Activated CD4-positive, CD25-positive, alpha-beta regulatory T cell treated with anti-CD3 and anti-CD28 coated beads, Interleukin-2, amount 50 U/mL, for 24 hours (primary cell): ENCODE data around the gene FBXO8.
"Not testable (repeated sequence)": the region's sequence is repeated elsewhere in the genome, so short reads cannot be mapped to it uniquely, and the experiment has no call there.

Experiments
- ATAC-seq, 2 donors: fragments of 150-1000 bp; cut with Tn5 transposase; one replicate each; pipeline ENCODE4 v1.10.0; 2021; ENCODE audit warnings: mild to moderate bottlenecking in 1 of 2, moderate library complexity in 1 of 2

Gene FBXO8

GRCh38 chr4:174283507-174284471 lies at the start of gene FBXO8, which contains the start of gene CEP44:
Gene FBXO8, minus strand, starts transcription at chr4:174283667. Its CDS starts 20,575 bp downstream, at chr4:174263092.
Gene CEP44, plus strand, starts transcription at chr4:174283911. Its CDS starts 15,211 bp downstream, at chr4:174299122.
- peak; percentile 64 to 69 for ATAC-seq

DNA sequence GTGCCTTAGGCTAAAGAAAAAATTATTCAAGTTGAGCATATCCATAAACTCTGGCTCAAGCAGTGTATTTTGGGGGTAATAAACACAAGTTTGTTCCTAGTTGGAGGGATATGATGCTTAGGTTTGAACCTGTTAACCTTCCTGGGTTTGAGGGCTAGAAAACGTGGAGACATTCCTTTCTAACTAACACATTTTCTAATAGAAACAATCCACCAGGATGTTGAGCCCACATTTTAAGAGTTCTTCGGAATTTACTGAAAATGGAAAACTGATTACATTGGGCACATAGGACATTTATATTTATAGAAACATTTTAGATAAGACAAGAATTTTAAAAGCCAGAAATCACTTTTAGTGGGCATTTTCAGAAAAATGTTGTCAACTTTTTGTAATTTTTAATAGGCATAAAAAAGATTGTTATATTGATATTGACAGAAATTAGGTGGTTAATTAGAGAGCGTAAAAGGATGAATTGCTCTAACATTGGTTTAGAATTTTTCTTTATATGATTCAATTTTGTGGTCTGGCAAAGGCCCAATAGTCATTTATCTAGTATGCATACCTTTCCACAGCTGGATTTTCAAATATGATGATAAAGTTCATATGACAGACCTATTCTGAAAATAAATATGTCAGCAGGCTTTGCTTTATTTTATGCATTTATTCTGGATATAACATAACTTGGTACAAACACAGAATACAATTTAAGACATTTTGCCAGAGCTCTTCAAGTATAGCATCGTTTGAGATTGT lies 49.5 kb upstream of the FBXO8 start:
- no peak for ATAC-seq

- no peak for ATAC-seq
Observed at GRCh38 chr4:174324725-174325124, 41.3 kb upstream of the FBXO8 start.

GRCh38 chr4:174324236-174324635 lies 40.8 kb upstream of the FBXO8 start:
- ATAC-seq, result no peak

DNA sequence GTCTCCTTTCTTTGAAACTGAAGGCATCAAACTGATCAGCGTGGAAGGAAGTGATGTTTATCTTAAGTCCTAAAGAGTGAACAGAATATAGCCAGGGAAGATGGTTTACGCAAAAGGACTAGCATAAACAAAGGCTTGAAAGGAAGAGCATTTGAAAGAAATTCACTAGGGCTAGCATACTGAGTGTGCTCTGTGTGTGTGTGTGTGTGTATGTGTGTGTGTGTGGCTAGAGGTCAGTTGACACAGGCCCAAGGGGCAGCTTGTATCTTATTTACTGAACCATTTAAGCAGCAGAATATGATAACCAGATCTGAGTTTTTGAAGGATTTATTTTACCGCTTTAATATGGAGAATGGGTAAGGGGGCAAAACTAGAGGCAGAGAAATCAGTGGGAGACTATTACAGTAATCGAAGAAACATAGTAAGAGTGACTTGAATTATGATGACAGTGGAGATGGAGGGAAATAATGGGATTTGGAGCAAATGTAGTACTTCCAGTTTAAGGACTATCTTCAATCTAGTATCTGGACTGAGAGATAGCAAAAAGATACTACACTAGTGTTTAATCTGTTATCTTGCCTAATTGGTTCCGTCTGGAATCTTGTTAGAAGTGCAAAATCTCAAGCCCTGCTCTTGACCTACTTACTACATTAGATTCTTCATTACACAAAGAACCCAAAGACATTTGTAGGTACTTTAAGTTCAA lies 37.2 kb upstream of the FBXO8 start:
- ATAC-seq, result no peak

DNA sequence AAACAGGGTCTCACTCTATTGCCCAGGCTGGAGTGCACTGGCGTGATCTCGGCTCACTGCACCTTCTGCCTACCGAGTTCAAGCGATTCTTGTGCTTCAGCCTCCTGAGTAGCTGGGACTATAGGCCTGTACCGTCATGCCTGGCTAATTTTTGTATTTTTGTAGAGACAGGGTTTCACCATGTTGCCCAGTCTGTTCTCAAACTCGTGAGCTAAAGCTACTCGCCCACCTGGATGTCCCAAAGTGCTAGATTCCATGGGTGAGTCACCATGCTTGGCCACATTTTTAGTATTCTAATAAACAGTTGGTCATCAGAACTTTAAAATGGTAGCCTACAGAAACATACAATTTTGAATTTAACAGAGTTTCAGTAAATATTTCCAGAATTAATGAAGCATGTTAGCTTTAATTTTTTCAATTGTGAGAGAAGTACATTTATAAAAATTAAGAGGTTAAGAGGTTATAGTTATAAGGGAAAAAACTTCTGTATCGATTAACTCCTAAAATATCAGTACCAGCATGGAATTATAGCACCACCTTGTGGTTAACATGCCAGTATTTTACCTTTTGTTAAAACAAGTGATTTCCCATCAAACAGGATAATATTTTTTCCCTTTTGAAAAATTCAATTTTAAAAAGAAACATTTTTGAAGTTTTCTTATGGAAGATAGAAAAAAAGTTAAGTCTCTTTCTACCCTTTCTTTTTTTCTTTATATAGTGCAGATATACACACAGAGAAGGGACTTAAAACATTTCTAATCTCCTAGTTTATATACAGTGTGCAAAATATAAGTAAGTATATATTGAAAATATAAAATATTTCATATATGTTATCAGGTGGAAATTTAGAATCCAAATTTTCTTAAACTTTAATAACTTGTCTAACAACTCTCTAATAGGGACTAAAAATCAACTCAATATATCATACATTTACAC lies 35.6 kb upstream of the FBXO8 start:
- ATAC-seq, result no peak

DNA sequence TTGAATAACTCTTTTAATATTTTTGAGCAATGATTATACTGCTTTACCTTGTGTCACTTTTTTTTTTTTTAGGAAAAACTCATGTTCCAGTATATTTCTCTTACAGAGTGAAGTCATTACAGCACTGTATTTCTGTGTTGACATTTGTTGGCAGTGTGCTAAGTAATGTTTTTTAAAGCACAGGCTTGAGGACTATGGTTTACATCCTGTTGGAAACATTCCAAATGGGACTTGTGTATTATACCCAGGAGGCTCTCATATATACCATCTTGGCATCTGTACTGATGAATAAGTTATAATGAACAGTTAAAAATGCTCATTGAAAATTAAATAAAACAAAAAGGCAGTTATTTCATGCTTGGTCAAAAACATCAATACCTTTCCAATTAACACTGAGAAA lies 34.1 kb upstream of the FBXO8 start:
- no peak for ATAC-seq

GRCh38 chr4:174316954-174317353 lies 33.5 kb upstream of the FBXO8 start:
- no peak for ATAC-seq

DNA sequence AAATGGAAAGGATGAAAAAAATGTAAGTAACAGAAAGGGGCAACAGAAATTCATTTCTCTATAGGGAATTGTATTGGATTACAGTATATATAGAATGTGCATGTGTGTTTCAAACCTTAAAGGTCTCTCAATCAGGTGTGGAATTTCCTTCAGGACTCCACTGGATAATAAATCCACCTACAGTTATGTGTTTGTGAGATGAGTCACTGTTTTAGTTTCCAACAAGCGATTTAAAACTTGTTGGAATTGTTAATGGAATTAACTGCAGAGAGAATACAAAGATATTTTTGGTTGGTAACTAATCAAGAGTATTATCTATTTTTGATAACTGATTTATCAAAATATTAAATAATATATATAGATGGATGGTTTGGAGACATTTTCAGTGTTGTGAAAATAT lies 33.1 kb upstream of the FBXO8 start:
- no peak for ATAC-seq

DNA sequence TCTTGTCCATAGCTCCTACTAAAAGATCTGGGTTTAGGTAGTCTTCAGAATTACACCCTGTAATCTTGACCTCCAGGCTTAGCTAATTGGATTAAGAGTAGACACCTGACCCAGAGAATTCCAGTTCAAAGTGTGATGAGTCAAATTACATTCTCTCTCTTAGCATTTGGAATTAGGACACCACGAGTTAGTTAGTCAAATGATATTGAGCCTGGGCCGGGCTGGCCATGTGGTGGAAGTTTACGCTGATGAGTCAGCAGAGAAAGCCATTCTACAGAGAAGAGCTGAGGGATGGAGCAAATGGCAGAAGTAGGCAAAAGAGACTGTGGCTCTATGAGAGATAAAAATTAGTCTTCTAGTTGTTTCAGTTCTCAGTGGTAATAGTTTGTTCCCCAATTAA lies 31.3 kb upstream of the FBXO8 start:
- no peak for ATAC-seq

GRCh38 chr4:174314274-174314673 lies 30.8 kb upstream of the FBXO8 start:
- no peak for ATAC-seq

DNA sequence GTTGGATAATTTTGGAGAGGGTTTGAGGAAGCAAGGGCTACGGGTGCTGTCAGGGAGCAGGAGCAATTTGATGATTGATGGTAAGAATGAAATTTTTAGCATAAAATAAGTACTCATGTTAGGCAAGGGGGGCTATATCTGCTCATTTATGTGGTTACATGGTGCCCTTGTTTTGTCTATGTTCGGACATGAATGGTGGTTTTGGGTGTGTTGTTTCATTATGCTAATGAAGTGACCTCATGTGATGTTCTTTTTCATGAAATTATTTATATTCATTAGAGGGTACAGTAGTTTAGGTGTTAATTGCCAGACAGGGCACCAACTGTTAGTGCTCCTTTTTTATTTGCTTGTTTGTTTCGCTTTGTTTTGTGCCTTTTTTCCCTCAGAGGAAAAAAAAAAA lies 29.5 kb upstream of the FBXO8 start:
- ATAC-seq, result no peak

GRCh38 chr4:174307694-174308093 lies 24.2 kb upstream of the FBXO8 start:
- ATAC-seq, result no peak

GRCh38 chr4:174305961-174306360 lies 22.5 kb upstream of the FBXO8 start:
- ATAC-seq, result no peak

- ATAC-seq, result no peak
Observed at GRCh38 chr4:174304664-174305063, 21.2 kb upstream of the FBXO8 start.

- ATAC-seq, result no peak
Observed at GRCh38 chr4:174303687-174304086, 20.2 kb upstream of the FBXO8 start.

GRCh38 chr4:174295142-174295541 lies 11.7 kb upstream of the FBXO8 start:
- ATAC-seq, result not testable (repeated sequence)

DNA sequence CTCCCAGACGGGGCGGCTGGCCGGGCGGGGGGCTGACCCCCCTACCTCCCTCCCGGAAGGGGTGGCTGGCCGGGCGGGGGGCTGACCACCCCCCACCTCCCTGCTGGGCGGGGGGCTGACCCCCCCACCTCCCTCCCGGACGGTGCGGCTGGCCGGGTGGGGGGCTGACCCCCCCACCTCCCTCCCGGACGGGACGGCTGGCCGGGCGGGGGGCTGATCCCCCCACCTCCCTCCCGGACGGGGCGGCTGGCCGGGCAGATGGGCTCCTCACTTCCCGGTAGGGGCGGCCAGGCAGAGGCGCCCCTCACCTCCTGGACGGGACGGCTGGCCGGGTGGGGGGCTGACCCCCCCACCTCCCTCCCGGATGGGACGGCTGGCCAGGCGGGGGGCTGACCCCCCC lies 11.2 kb upstream of the FBXO8 start:
- not testable (repeated sequence) for ATAC-seq

GRCh38 chr4:174292473-174292872 lies 9.0 kb upstream of the FBXO8 start:
- no peak for ATAC-seq

- no peak for ATAC-seq
Observed at GRCh38 chr4:174286870-174287269, 3.4 kb upstream of the FBXO8 start.

DNA sequence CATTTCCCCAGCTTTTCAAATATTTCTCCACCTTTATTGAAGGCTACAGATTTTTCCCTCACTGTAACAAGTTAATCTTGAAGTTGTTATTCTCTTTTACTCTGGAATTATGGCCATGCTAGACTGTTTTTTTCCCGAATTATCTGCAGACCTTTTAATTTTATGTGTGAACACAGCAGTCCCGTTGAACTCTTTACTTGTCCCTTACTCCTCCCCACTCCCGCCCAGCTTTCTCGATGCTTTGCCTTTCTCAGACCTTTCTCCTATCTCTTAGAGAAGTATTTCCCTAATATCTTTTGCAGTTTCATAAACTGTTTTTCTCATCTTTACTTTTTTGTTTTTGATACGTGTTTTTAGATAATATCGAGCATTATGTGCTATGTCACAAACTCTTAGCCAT lies 1.0 kb upstream of the FBXO8 start:
- no peak for ATAC-seq
